Heart left ventricle (tissue), 16 donors: ENCODE data around the gene QPCTL. TPM values are rescaled to one million over a fixed set of nuclear protein-coding genes. Genes with fewer than 3 reads are reported as not detected.
"Not testable (repeated sequence)": the region's sequence is repeated elsewhere in the genome, so short reads cannot be mapped to it uniquely, and the experiment has no call there.

Source experiments
- ATAC-seq, 4 donors: fragments of 200-7000 bp; cut with Tn5 transposase; one replicate each; pipeline ENCODE4 v1.9.1; 2020 to 2022; ENCODE audit warnings: moderate library complexity in 4 of 4, mild to moderate bottlenecking in 3 of 4, moderate number of reproducible peaks in 1 of 4
- DNase-seq, 5 donors: peaks; one replicate each; pipeline ENCODE4 v3.0.0-alpha.2; 2020
- H3K27ac ChIP-seq, 12 donors: fragments of 200-600 bp; sonication (generic) in 4 of 12; one replicate each; pipeline versions ENCODE4 v1.5.0 to v1.8.0; 2016 to 2022; ENCODE audit warnings: mild to moderate bottlenecking in 2 of 12
- H3K27me3 ChIP-seq, 9 donors: fragments of 200-600 bp; sonication (generic) in 2 of 9; one replicate each; pipeline versions ENCODE4 v1.5.1 to v1.8.0; 2016 to 2022; ENCODE audit warnings: mild to moderate bottlenecking in 3 of 9
- H3K36me3 ChIP-seq, 9 donors: fragments of 200-600 bp; sonication (generic) in 2 of 9; one replicate each; pipeline versions ENCODE4 v1.5.0 to v1.8.0; 2018 to 2022; ENCODE audit warnings: mild to moderate bottlenecking in 2 of 9
- H3K4me1 ChIP-seq, 12 donors: fragments of 200-600 bp; sonication (generic) in 4 of 12; one replicate each; pipeline versions ENCODE4 v1.5.0 to v1.8.0; 2016 to 2022; ENCODE audit warnings: mild to moderate bottlenecking in 3 of 12
- H3K4me3 ChIP-seq, 12 donors: fragments of 200-600 bp; sonication (generic) in 4 of 12; one replicate each; pipeline versions ENCODE4 v1.5.0 to v1.8.0; 2017 to 2022; ENCODE audit warnings: mild to moderate bottlenecking in 9 of 12, moderate library complexity in 4 of 12
- H3K9me3 ChIP-seq, 12 donors: fragments of 200-600 bp; sonication (generic) in 4 of 12; one replicate each; pipeline versions ENCODE4 v1.5.0 to v1.8.0; 2016 to 2022; ENCODE audit warnings: mild to moderate bottlenecking in 1 of 12
- POLR2A ChIP-seq, 2 donors: fragments of 450-650 bp; IDR thresholded peaks; one replicate each; pipeline ENCODE4 v1.6.1; 2017; ENCODE audit warnings: antibody characterized with exemption in 2 of 2, mild to moderate bottlenecking in 2 of 2, moderate library complexity in 2 of 2
- WGBS, 4 donors: extraction: QIAGEN DNeasy Blood & Tissue Kit in 2 of 4; methylation state at CpG; one replicate each; pipeline versions ENCODE4 v1.1.5 to v1.1.7; 2013 to 2018; 5-methylcytosine and 5-hydroxymethylcytosine counted together
- intact Hi-C, 10 donors: fragments of 100-400 bp; cut with DNase I; formaldehyde crosslinking; loops; one replicate each; pipeline versions ENCODE4 v1.11.1 to v1.14.2; 2022
- polyA plus RNA-seq, 2 donors: library from polyadenylated mRNA; stranded (reverse); fragments of 200-250 nt; gene quantifications; one replicate each; pipeline ENCODE4 v1.2.3, GENCODE V29; 2013
- total RNA-seq, 9 donors: library from RNA; depleted of rRNA in 2 of 9; stranded (reverse); fragments of >200 nt in 2 of 9; fragmentation: NEBNext Ultra II Directional in 3 of 9; extraction: Animal tissue kit (Norgen Biotek cat#: 25700) in 3 of 9; gene quantifications; one replicate each; pipeline versions ENCODE4 v1.1.0 to v1.2.4, GENCODE V29; 2016 to 2023
- TF ChIP-seq, protein P1 (sequence below), 12 donors: fragments of 200-600 bp; sonication (generic) in 4 of 12; IDR thresholded peaks; one replicate each; pipeline versions ENCODE4 v1.5.0 to v1.8.0; 2018 to 2022; ENCODE audit warnings: antibody characterized with exemption in 12 of 12, mild to moderate bottlenecking in 5 of 12
- donor health status: ischemic (EF 13 %, LVEDD 7.1; RV severe dilation, severe dysfunction).
- donor health status: healthy with polysubstance abuse.
- donor health status: DM: no; HTN: yes; CAD: no.
- donor health status: DM: no; HTN: no; CAD: no.
- donor health status: ischemic (EF 25% LVEDD 6.9; RV normal size, moderate dysfunction).
- donor health status: ischemic (EF 25% LVEDD 5.7; RV mildly dilated, moderate dysfunction).
- donor health status: healthy.
- donor health status: DM: yes; HTN: yes; CAD: no.
- donor health status: ischemic (EF 35%, LVEDD 5.7; RV mildly dilated, moderate dysfunction).
- donor health status: nonischemic (EF 11% LVEDD 7.7; RV severe dilation, severe dysfunction).
- donor health status: DM: yes; HTN: yes; CAD: no.
- donor health status: PGD.
- donor health status: ischemic (EF 29% LVEDD 5.4; RV normal size, mild dysfunction).
- donor health status: nonischemic (EF 23%, LVEDD 6.1; RV moderate dilation, normal function).

Gene QPCTL
- total and polyA plus RNA-seq, 11 donors, result 1.5 to 5.5 (median 2.9) TPM

DNA sequence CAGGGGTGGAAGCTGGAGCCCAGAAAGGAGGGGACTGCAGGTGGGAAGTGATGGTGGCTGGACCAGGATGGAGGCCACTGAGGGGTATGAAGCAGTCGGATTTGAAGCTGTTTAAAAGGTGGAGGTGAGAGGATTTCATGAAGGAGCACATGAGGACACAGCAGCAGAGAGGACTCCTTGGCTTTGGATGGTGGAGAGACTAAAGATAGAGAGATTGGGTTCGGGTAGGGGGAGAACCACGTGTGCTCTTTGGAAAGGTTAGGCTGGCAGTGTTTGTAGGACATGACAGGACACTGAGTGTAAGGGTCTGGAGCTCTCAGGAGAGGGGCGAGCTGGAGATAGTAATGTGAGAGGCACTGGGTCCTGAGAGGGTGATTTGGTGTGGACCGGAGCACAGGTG is 9.6 kb upstream of the QPCTL start:
- peaks cover 0 to 19% (median 7%) of the 10 kb centered on the region in 12 donors for H3K4me1 ChIP-seq
- H3K27me3 ChIP-seq, result peaks cover 2 to 20% (median 13%) of the 10 kb centered on the region in 9 donors
- intact Hi-C loops, result loop anchor here in 1 of 10 donors (5.0 kb wide), 1 partner anchor 161 kb away; no protein-coding TSS in a partner anchor
- 63 to 68% (median 65%) methylated on average over 5 of the region's 5 CpGs for WGBS, 4 donors
- DNase-seq (no peak), ATAC-seq (no peak)
- TF ChIP-seq POLR2A (IDR thresholded peaks at IDR 0.05), result no peak
- TF ChIP-seq, protein P1, sequence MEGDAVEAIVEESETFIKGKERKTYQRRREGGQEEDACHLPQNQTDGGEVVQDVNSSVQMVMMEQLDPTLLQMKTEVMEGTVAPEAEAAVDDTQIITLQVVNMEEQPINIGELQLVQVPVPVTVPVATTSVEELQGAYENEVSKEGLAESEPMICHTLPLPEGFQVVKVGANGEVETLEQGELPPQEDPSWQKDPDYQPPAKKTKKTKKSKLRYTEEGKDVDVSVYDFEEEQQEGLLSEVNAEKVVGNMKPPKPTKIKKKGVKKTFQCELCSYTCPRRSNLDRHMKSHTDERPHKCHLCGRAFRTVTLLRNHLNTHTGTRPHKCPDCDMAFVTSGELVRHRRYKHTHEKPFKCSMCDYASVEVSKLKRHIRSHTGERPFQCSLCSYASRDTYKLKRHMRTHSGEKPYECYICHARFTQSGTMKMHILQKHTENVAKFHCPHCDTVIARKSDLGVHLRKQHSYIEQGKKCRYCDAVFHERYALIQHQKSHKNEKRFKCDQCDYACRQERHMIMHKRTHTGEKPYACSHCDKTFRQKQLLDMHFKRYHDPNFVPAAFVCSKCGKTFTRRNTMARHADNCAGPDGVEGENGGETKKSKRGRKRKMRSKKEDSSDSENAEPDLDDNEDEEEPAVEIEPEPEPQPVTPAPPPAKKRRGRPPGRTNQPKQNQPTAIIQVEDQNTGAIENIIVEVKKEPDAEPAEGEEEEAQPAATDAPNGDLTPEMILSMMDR (IDR thresholded peaks at IDR 0.05), result no peak
- H3K9me3 ChIP-seq, result no peaks in the 10 kb centered on the region
- H3K27ac ChIP-seq, result no peak overlapping the region
- H3K36me3 ChIP-seq, result peaks cover 0 to 45% (median 30%) of the 10 kb centered on the region in 9 donors
- H3K4me3 ChIP-seq, result no peak overlapping the region

DNA sequence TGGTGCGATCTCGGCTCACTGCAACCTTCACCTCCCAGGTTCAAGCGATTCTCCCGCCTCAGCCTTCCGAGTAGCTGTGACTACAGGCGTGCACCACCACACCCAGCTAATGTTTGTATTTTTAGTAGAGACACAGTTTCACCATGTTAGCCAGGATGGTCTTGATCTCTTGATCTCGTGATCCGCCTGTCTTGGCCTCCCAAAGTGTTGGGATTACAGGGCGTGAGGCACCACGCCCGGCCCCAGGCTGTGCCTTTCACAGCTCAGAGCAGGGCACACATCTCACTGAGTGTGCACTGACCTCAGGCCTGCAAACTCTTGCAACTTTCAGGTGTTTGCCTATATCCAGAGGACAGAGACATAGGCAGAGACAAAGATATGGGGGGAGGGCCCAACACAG is 7.4 kb upstream of the QPCTL start:
- intact Hi-C loops, H3K9me3 ChIP-seq, DNase-seq, ATAC-seq, H3K4me3 ChIP-seq, H3K27ac ChIP-seq, H3K27me3 ChIP-seq: not testable (repeated sequence)
- 79 to 89% (median 84%) methylated on average over 11 of the region's 11 CpGs for WGBS, 4 donors
- peaks cover 0 to 53% (median 39%) of the 10 kb centered on the region in 9 donors for H3K36me3 ChIP-seq
- H3K4me1 ChIP-seq, result peaks cover 0 to 13% (median 6%) of the 10 kb centered on the region in 12 donors

GRCh38 chr19:45687599-45687998 is 4.9 kb upstream of the QPCTL start:
- Histone ChIP-seq H3K27me3 (no peaks in the 10 kb centered on the region), H3K4me3 (no peak overlapping the region), H3K27ac (no peak overlapping the region), H3K9me3 (no peaks in the 10 kb centered on the region), H3K4me1 (peaks cover 0 to 11% (median 7%) of the 10 kb centered on the region in 12 donors), H3K36me3 (peaks cover 0 to 53% (median 39%) of the 10 kb centered on the region in 9 donors)
- no peak for DNase-seq
- TF ChIP-seq, protein P1 (IDR thresholded peaks at IDR 0.05), result no peak
- TF ChIP-seq POLR2A (IDR thresholded peaks at IDR 0.05), result no peak
- intact Hi-C loops, result no loop called here
- ATAC-seq, result no peak
- WGBS, 4 donors, result 85 to 92% (median 88%) methylated on average over 9 of the region's 9 CpGs

DNA sequence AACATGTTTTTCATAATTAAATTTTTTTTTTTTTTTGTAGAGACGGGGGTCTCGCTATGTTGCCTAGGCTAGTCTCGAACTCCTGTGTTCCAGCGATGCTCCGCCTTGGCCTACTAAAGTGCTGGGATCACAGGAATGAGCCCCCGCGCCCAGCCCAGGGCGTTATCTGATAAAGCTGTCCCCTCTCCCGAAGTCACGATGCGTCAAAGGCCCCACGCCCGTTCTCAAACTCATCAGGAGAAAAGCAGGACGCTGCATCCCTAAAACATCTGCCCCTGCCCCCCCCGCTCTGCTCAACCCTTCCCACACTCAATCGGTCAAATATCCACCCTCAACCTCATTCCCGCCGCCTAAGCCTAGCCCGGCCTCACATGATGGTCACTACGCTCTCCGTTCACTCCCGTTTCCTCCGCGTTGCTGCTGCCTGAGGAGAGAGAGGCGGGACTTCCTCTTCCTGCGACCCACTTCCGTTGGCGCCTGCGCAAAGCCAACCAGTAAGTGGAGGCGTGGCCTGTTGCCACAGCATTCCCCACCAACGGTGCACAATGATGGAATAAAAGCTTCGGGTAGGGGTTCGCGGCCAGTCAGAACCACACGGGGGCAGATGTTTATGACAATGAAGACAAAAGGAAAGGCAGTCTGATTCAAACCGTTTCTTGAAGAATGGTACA is 815 bp upstream of the QPCTL start, which contains the start of gene SNRPD2:
SNRPD2 (minus strand) TSS at position 438 of the 671 bp plus-strand sequence; CDS start at position 373, 65 bp downstream.
- TF ChIP-seq POLR2A (IDR thresholded peaks at IDR 0.05), result peak in 1 of 2 donors; percentile 78
- TF ChIP-seq, protein P1 (IDR thresholded peaks at IDR 0.05), result peak in 3 of 12 donors; percentile 8 to 16 (median 16)
- Histone ChIP-seq H3K36me3 (peaks cover 0 to 31% (median 22%) of the 10 kb centered on the region in 9 donors), H3K4me3 (peak within 1 kb of the TSS; percentile 43 to 89 (median 77)), H3K9me3 (no peaks in the 10 kb centered on the region), H3K4me1 (peaks cover 0 to 22% (median 8%) of the 10 kb centered on the region in 12 donors), H3K27ac (peak within 1 kb of the TSS; percentile 73 to 95 (median 84)), H3K27me3 (no peaks in the 10 kb centered on the region)
- DNase-seq, result peak; percentile 93 to 96 (median 95)
- intact Hi-C loops, result loop anchor here in 5 of 10 donors (1.0 to 5.0 kb wide), 7 partner anchors 25 to 184 kb away; partner anchors contain the start of genes SIX5 (in 3 of the 5), FBXO46 (in 1 of the 5), MEIOSIN (in 1 of the 5) and VASP (in 1 of the 5)
- peak; percentile 83 to 90 (median 86) for ATAC-seq
- 0 to 1% (median 0%) methylated on average over 36 of the region's 36 CpGs for WGBS, 4 donors
